HG03103 (cell line): ENCODE results near the gene CCBE1.
"Not testable (repeated sequence)": the region's sequence is repeated elsewhere in the genome, so short reads cannot be mapped to it uniquely, and the experiment has no call there.

ENCODE experiments used
- ATAC-seq: cut with Tn5 transposase; IDR thresholded peaks from one replicate; pipeline ENCODE4 v1.9.1; 2021; ENCODE audit warnings: low read depth; ENCODE audit not compliant: unreplicated experiment

Gene CCBE1

GRCh38 chr18:59686260-59686659, 11.0 kb downstream of the CCBE1 start:
- no peak for ATAC-seq

DNA sequence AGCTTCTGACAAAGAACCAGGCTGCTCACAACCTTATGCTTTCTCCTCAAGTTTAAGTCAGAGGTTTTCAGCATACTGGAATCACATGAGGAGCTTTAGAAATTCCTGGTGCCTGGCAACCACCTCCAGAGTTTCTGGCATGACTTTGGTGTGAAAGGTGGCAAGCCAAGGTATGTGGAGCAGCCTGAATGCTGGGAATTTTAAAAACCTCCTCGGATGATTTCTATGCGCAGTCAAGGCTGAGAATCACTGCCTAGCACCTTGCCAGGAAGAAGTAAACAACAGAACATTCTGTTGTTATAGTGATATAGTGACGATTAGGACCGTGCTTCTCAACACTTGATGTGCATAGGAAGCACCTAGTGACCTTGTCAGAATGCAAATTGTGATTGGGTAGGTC, 11.7 kb downstream of the CCBE1 start:
- ATAC-seq, result no peak

DNA sequence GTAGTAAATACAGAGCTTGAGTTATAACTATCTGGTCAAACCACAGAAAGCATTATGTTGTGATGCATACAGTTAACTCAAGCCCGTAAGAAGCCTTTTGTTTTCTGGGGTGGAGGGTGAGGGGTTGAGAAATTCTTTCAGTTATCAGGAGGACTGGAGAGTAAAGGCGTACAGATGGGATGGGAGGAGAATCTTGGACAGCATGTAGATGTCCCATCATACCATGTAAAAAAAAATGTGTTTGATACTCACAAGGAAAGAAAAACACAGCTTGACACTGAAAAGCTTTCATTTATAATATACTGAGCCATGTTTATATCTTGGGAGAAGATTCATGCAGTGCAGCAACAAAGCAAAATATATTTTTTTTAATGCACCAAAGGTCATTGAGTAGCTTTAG, 12.4 kb downstream of the CCBE1 start:
- no peak for ATAC-seq

- ATAC-seq, result no peak
These were observed 15.7 kb downstream of the CCBE1 start for GRCh38 chr18:59681521-59682004.

DNA sequence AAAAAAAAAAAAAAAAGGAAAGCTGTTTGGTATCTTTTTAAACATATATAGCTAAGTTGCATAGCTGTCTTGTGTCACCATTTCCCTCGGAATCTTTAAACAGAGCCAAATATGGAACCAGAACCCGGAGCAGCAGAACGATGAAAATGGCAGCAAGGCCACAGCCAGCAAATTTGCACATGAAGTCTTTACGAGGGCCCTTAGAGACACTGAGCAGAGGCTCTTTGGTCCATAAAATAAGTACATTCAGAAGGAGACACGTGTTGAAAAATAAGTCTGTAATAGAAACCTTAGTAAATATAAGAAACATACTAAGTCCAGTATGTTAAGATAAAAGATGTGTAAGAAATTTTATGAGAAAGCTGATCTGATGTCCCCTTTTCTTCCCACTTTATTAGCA, 16.2 kb downstream of the CCBE1 start:
- ATAC-seq, result no peak

DNA sequence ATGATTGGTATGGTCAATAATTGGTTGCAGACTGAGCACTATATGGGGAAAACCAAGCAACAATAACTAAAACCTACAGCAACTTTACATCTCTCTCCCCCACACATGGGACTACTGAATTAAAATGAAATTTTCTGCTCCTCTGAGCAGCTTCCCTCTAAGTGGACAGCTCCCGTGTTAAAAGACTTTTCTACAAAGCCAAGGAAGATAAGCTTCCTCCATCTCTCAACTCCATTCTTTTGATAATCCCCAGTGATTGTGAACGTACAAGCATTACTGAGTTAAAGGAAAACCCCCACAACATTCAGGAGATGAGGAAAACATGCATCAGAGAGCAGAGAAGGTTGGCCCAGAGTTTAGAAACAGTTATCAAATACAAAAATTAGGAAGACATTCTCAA, 21.9 kb downstream of the CCBE1 start:
- ATAC-seq, result no peak

DNA sequence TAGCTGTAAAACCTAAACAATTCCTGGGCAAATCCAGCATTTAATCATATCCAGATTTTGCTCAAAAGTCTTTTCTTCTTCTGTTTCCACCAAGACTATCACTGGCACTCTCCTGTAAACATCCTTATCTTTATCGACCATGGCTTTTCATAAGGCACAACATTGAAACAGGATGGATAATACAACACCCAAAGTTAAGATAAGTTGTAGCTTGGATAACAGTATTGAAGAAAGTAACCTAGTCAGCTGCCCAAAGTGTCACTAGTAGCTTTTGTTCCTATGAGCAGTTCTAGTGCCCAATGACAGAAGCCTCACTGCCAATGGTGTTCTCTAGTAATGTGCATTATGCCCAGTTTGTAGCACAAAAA, 22.3 kb downstream of the CCBE1 start:
- no peak for ATAC-seq

DNA sequence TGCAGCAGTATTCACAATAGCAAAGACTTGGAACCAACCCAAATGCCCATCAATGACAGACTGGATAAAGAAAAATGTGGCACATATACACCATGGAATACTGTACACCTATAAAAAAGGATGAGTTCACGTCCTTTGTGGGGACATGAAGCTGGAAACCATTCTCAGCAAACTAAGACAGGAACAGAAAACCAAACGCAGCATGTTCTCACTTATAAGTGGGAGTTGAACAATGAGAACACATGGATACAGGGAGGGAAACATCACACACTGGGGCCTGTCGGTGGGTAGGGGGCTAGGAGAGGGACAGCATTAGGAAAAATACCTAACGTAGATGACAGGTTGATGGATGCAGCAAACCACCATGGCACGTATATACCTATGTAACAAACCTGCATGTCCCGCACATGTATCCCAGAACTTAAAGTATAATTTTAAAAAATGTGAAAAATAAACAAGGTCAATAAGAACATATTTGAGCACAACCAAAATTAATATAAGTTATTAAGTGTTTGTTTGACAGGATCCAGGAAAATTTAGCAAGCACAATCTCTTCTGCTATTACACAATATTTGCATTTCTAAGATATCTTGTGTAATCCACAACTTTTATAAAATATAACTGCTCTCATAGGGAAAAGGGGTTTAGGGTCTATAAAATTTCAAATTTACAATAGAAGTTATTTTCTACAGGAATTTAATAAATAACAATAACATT, 22.9 kb downstream of the CCBE1 start:
- no peak for ATAC-seq

GRCh38 chr18:59672235-59672711, 24.9 kb downstream of the CCBE1 start:
- no peak for ATAC-seq

- ATAC-seq, result no peak
These were observed 25.7 kb downstream of the CCBE1 start for GRCh38 chr18:59671551-59671950.

GRCh38 chr18:59669872-59670657, 27.2 kb downstream of the CCBE1 start:
- no peak for ATAC-seq

- no peak for ATAC-seq
These were observed 29.7 kb downstream of the CCBE1 start for GRCh38 chr18:59667488-59667887.

DNA sequence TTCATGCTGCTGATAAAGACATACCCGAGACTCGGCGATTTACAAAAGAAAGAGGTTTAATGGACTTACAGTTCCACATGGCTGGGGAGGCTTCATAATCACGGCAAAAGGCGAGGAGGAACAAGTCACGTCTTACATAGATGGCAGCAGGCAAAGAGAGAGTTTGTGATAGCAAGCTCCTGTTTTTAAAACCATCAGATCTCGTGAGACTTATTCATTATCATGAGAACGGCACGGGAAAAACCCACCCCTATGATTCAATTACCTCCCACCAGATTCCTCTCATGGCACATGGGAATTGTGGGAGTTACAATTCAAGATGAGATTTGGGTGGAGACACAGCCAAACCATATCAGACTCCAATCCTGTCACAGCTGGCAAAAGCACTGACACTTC, 31.2 kb downstream of the CCBE1 start:
- ATAC-seq, result not testable (repeated sequence)

- ATAC-seq, result no peak
These were observed 31.9 kb downstream of the CCBE1 start for GRCh38 chr18:59665057-59666006.

DNA sequence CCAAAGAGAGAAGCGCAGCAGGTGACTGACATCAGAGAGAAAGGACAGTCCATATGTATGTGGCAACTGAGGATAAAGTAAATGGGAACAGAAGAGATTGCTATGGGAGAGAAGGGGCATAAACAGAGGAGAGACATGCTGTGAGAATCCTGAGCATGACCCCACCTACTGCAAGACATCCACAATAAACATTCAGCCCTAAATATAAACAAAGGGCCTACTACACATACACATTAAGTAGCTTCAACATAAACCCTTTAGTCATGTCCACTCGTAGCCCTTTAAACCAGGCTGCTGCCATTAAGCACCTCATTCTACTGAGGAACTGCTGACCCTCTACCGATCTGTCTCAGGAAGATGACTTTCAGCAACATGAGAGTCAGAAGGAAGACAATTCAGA, 32.9 kb downstream of the CCBE1 start:
- no peak for ATAC-seq

DNA sequence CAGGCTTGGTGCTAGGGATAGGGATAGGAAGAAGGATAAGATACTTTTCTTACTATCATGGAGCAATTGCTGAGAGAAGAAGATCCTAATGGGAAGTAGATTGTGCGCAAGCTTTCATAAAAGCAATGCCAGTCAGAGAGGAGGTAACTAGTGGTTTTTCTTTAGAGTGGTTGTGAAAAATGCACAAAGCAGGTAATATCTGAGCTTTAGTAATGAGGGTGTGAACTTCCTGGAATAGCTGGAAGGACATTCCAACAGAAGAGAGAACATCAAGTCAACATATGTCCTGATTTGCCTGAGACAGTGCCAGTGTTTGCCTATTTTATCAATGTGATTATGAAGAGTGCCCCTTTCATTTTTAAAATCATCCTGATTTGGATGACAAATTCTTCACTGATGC, 34.1 kb downstream of the CCBE1 start:
- no peak for ATAC-seq

DNA sequence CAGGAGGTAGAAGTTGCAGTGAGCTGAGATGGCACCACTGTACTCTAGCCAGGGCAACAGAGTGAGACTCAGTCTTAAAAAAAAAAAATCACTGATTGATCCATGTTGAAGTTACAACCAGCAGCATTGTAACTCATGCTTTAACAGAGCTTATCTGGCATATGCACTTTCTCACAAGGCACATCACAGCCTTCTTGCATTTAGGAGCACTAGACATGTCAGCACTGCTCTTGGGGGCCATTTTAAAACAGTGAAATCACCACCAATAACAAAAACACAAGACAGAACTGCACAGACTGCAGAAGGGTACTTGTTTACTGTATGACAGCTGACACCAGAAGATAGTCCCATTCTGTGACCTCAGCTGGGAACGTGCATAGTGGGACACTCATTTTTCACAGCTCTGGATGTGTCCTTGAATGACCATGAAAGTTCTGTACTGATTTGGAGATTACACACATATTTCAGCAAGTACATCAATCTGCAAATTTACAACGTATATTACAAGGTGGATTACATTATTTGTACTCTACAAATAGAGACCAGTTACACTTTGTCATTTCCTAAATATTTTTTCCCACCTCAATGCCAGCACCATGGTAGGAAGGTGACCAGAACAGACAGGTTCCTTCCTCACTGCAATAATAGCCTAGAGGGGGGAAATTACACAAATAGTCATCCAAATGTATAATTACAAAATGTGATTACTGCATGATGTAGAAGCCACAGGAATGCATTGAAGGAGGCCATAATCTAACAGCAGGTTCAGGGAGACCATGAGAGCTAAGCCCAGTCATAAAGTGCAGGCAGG, 35.1 kb downstream of the CCBE1 start:
- no peak for ATAC-seq

DNA sequence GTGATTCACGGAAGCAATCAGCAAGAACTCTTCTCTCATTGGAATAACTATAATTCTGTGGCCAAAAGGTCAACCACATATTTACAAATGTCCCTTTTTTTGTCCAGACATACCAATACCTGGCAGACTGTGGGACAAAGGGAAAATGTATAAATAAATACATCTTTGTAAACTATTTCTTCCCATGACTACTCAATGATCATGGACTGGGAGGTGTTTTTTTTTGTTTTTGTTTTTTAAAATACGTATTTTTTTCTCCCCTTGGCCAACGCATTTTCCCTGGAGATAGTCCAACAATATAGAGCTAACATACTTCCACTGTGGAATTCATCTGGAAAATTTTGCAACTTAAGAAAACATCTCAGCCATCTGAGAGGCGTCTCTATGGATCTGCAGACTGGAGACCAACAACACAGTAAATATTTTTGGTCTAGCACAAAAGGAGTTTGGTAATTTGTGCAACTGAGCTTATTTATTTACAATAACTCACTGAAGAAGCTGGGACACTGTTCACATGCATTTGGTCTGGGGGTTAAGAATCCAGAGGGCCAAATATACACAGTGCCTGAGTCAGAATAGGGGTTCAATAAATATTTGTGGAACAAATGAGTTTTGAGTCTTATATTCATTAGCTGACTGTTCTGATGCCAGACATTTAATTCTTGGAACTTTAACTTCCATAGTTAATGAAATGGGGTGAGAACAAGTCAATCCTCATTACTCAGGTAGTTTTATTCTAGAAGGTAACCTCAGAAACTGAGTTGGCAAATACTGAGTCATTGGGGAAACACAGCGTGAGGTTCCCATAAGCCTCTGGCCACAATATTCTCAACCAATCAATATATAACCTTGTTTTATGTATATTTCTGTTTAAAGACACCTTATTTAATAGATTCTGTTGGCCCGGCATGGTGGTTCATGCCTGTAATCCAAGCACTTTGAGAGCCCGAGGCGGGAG, 36.2 kb downstream of the CCBE1 start:
- no peak for ATAC-seq

DNA sequence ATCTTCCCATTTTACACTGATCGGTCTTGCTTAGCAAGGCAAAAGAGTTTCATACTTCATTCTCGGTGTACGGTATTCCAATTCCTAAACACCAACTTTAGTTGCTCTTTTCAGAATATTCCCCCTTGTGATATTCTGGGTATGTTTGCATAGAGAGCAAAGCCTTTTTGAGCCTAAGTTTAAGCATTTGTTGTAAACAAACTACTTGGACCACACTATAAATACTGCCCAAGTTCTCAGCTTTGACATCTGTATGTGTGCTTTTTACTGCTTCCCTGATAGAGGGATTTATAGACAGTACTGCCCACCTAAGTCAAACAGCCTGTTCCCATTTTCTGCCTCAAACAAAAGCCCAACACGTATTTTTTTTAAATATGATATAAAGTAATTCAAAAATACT, 36.9 kb downstream of the CCBE1 start:
- no peak for ATAC-seq
